HepG2 (cell line): Measurements from ENCODE around the gene NRL. TPM values are rescaled to one million over a fixed set of nuclear protein-coding genes. Genes with fewer than 3 reads are reported as not detected.
A peak's percentile ranks its signal among the peaks of the same experiment; 100 is the strongest.

Source experiments
- EED ChIP-seq: sonication (generic); formaldehyde crosslinking; IDR thresholded peaks from 2 replicates; pipeline ENCODE4 v1.5.0; 2020; ENCODE audit warnings: mild to moderate bottlenecking, missing genetic modification reagents
- FOXK2 ChIP-seq: fragments of 450-650 bp; IDR thresholded peaks from 2 replicates; pipeline ENCODE4 v1.6.1; 2016
- HMGA1 ChIP-seq: sonication (generic); formaldehyde crosslinking; conservative IDR thresholded peaks from 2 replicates; pipeline ENCODE4 v1.4.0; 2020; ENCODE audit warnings: missing genetic modification reagents
- IRX3 ChIP-seq: sonication (generic); formaldehyde crosslinking; IDR thresholded peaks from 2 replicates; pipeline ENCODE4 v1.8.1; 2023; ENCODE audit warnings: mild to moderate bottlenecking, low read depth, missing genetic modification reagents, borderline replicate concordance
- JUN ChIP-seq: sonication (generic); formaldehyde crosslinking; IDR thresholded peaks from 2 replicates; pipeline ENCODE4 v1.4.0; 2020; ENCODE audit warnings: mild to moderate bottlenecking, missing genetic modification reagents
- KMT2B ChIP-seq: IDR thresholded peaks from 2 replicates; pipeline ENCODE4 v1.6.1; 2016; ENCODE audit warnings: missing genetic modification reagents, missing compliant biosample characterization
- MTA1 ChIP-seq: sonication (generic); formaldehyde crosslinking; IDR thresholded peaks from 2 replicates; pipeline ENCODE4 v1.4.0; 2020; ENCODE audit warnings: missing genetic modification reagents, mild to moderate bottlenecking, borderline replicate concordance
- TARDBP ChIP-seq: sonication (generic); formaldehyde crosslinking; IDR thresholded peaks from 2 replicates; pipeline ENCODE4 v1.8.0; 2022; ENCODE audit warnings: mild to moderate bottlenecking, missing genetic modification reagents
- TFDP1 ChIP-seq: IDR thresholded peaks from 2 replicates; pipeline ENCODE4 v1.6.1; 2016; ENCODE audit warnings: missing compliant biosample characterization, missing genetic modification reagents, borderline replicate concordance
- THAP9 ChIP-seq: sonication (generic); formaldehyde crosslinking; IDR thresholded peaks from 2 replicates; pipeline ENCODE4; 2020; ENCODE audit warnings: missing genetic modification reagents, mild to moderate bottlenecking, borderline replicate concordance
- ZNF333 ChIP-seq: sonication (generic); formaldehyde crosslinking; IDR thresholded peaks from 2 replicates; pipeline ENCODE4 v1.4.0; 2020; ENCODE audit warnings: mild to moderate bottlenecking, missing genetic modification reagents, borderline replicate concordance
- ZNF563 ChIP-seq: sonication (generic); formaldehyde crosslinking; IDR thresholded peaks from 2 replicates; pipeline ENCODE4 v1.8.0; 2022; ENCODE audit warnings: mild to moderate bottlenecking, moderate library complexity, missing genetic modification reagents
- ZNF646 ChIP-seq: sonication (generic); formaldehyde crosslinking; IDR thresholded peaks from 2 replicates; pipeline ENCODE4 v1.9.0; 2021; ENCODE audit warnings: mild to moderate bottlenecking, missing genetic modification reagents
- ZNF850 ChIP-seq: sonication (generic); formaldehyde crosslinking; conservative IDR thresholded peaks from 2 replicates; pipeline ENCODE4 v1.9.0; 2021; ENCODE audit warnings: mild to moderate bottlenecking, missing genetic modification reagents
- polyA plus RNA-seq, 8 experiments: library from polyadenylated mRNA; depleted of rRNA in 3 of 8; stranded (reverse) in 7 of 8; unstranded in 1 of 8; fragments of >200 nt; fragmentation: Illumina TruSeq in 4 of 8; extraction: Trizol in 4 of 8; gene quantifications; 2 replicates each; pipeline versions ENCODE4 v1.2.1 to v1.2.3, GENCODE V29; 2011 to 2016; ENCODE audit warnings: low read depth in 4 of 8, missing spikeins in 1 of 8, mixed read lengths in 1 of 8; ENCODE audit not compliant: insufficient read depth in 1 of 8
- total RNA-seq, 5 experiments: library from RNA; depleted of rRNA; stranded (reverse); fragments of >200 nt; fragmentation: Illumina TruSeq; extraction: Trizol; gene quantifications; 2 replicates each; pipeline ENCODE4 v1.2.3, GENCODE V29; 2016; ENCODE audit warnings: low read depth in 1 of 5

Gene NRL
- total and polyA plus RNA-seq, 2 of the 13 experiments (the other 11 are each of a cell fraction or from before 2014, with no cell fraction given): 2.5 to 4.7 TPM

- TF ChIP-seq ZNF646 (CRISPR knock-in tag) (no peak), HMGA1 (CRISPR knock-in tag) (no peak), FOXK2 (peak; percentile 62), THAP9 (CRISPR knock-in tag) (peak; percentile 59), KMT2B (CRISPR knock-in tag) (peak; percentile 84), MTA1 (CRISPR knock-in tag) (peak; percentile 74; the same call in 1 of the 2 replicates), ZNF333 (CRISPR knock-in tag) (no peak), ZNF563 (CRISPR knock-in tag) (no peak), EED (CRISPR knock-in tag) (no peak), JUN (CRISPR knock-in tag) (no peak), ZNF850 (no peak), TFDP1 (CRISPR knock-in tag) (peak; percentile 76), IRX3 (CRISPR knock-in tag) (peak; percentile 97), TARDBP (CRISPR knock-in tag) (peak; percentile 96)
Measured at GRCh38 chr14:24093901-24094840, 20.6 kb downstream of the NRL start, which contains the start of gene PCK2 (continued).
